ACC112 (cell line): ENCODE measurements around the gene C3orf18.
"Not testable (repeated sequence)": the region's sequence is repeated elsewhere in the genome, so short reads cannot be mapped to it uniquely, and the experiment has no call there.

ENCODE experiments used
- H2AFZ ChIP-seq: fragments of 200-600 bp; sonication (generic); one replicate; pipeline ENCODE4 v1.6.0; 2017; ENCODE audit warnings: antibody characterized with exemption, low read length; ENCODE audit not compliant: unreplicated experiment
- H3K27ac ChIP-seq: fragments of 200-600 bp; sonication (generic); 2 replicates; pipeline ENCODE4 v1.5.1; 2014; ENCODE audit warnings: low read depth, mild to moderate bottlenecking, antibody characterized with exemption, low read length, moderate library complexity
- H3K27me3 ChIP-seq: fragments of 200-600 bp; sonication (generic); 2 replicates; pipeline ENCODE4 v1.6.1; 2014; ENCODE audit warnings: mild to moderate bottlenecking, antibody characterized with exemption, low read length, moderate library complexity, mixed read lengths; ENCODE audit not compliant: insufficient read depth
- H3K36me3 ChIP-seq: fragments of 200-600 bp; sonication (generic); 2 replicates; pipeline ENCODE4 v1.6.1; 2016; ENCODE audit warnings: mild to moderate bottlenecking, antibody characterized with exemption, low read length, moderate library complexity, mixed read lengths; ENCODE audit not compliant: insufficient read depth
- H3K4me1 ChIP-seq: fragments of 200-600 bp; sonication (generic); one replicate; pipeline ENCODE4 v1.6.1; 2016; ENCODE audit warnings: low read length, mixed read lengths; ENCODE audit not compliant: insufficient read depth, unreplicated experiment, control insufficient read depth
- H3K4me3 ChIP-seq: fragments of 200-600 bp; sonication (generic); 2 replicates; pipeline ENCODE4 v1.5.1; 2014; ENCODE audit warnings: mild to moderate bottlenecking, low read depth, low read length
- H3K79me2 ChIP-seq: fragments of 200-600 bp; sonication (generic); one replicate; pipeline ENCODE4 v1.6.0; 2016; ENCODE audit warnings: low read length; ENCODE audit not compliant: control insufficient read depth, unreplicated experiment, insufficient read depth

The C3orf18 gene

GRCh38 chr3:50518436-50518835 is 49.1 kb downstream of the C3orf18 start:
- Histone ChIP-seq H3K27ac (no peak overlapping the region), H3K79me2 (no peaks in the 10 kb centered on the region)

GRCh38 chr3:50517721-50518206 is 49.8 kb downstream of the C3orf18 start:
- Histone ChIP-seq H3K27me3 (peaks cover 45% of the 10 kb centered on the region), H3K79me2 (no peaks in the 10 kb centered on the region), H3K4me1 (peaks cover 5% of the 10 kb centered on the region)

More at GRCh38 chr3:50518436-50518835, 49.1 kb downstream of the C3orf18 start:
- no peak overlapping the region for H2AFZ ChIP-seq
- H3K4me1 ChIP-seq, result peaks cover 5% of the 10 kb centered on the region
- no peak overlapping the region for H3K4me3 ChIP-seq
- peaks cover 44% of the 10 kb centered on the region for H3K27me3 ChIP-seq
- no peaks in the 10 kb centered on the region for H3K36me3 ChIP-seq

GRCh38 chr3:50516440-50516871 is 51.1 kb downstream of the C3orf18 start:
- Histone ChIP-seq H3K27ac (no peak overlapping the region), H3K4me1 (peaks cover 5% of the 10 kb centered on the region), H3K36me3 (no peaks in the 10 kb centered on the region), H3K4me3 (no peak overlapping the region), H2AFZ (no peak overlapping the region), H3K79me2 (no peaks in the 10 kb centered on the region), H3K27me3 (peaks cover 37% of the 10 kb centered on the region)

More at GRCh38 chr3:50517721-50518206, 49.8 kb downstream of the C3orf18 start:
- H3K4me3 ChIP-seq, result no peak overlapping the region
- H3K36me3 ChIP-seq, result no peaks in the 10 kb centered on the region
- no peak overlapping the region for H2AFZ ChIP-seq
- no peak overlapping the region for H3K27ac ChIP-seq

GRCh38 chr3:50515565-50516439 is 51.7 kb downstream of the C3orf18 start:
- H3K79me2 ChIP-seq, result no peaks in the 10 kb centered on the region
- no peak overlapping the region for H3K27ac ChIP-seq
- no peaks in the 10 kb centered on the region for H3K36me3 ChIP-seq
- H3K4me3 ChIP-seq, result no peak overlapping the region
- H3K4me1 ChIP-seq, result peaks cover 5% of the 10 kb centered on the region
- H2AFZ ChIP-seq, result no peak overlapping the region
- peaks cover 32% of the 10 kb centered on the region for H3K27me3 ChIP-seq

GRCh38 chr3:50512908-50513307 is 54.6 kb downstream of the C3orf18 start:
- H3K79me2 ChIP-seq, H3K4me3 ChIP-seq, H3K27ac ChIP-seq, H3K4me1 ChIP-seq, H2AFZ ChIP-seq, H3K36me3 ChIP-seq: not testable (repeated sequence)
- peaks cover 50% of the 10 kb centered on the region for H3K27me3 ChIP-seq

- Histone ChIP-seq H3K79me2 (no peaks in the 10 kb centered on the region), H3K27me3 (peaks cover 56% of the 10 kb centered on the region), H3K27ac (no peak overlapping the region), H3K36me3 (no peaks in the 10 kb centered on the region), H2AFZ (no peak overlapping the region), H3K4me1 (peaks cover 5% of the 10 kb centered on the region), H3K4me3 (no peak overlapping the region)
Observed at GRCh38 chr3:50512131-50512530, 55.4 kb downstream of the C3orf18 start.

- no peak overlapping the region for H3K27ac ChIP-seq
- H3K27me3 ChIP-seq, result peaks cover 64% of the 10 kb centered on the region
Observed at GRCh38 chr3:50510325-50510724, 57.2 kb downstream of the C3orf18 start.

GRCh38 chr3:50509715-50510114 is 57.8 kb downstream of the C3orf18 start:
- Histone ChIP-seq H3K27me3 (peaks cover 66% of the 10 kb centered on the region), H3K27ac (no peak overlapping the region), H3K36me3 (no peaks in the 10 kb centered on the region), H2AFZ (no peak overlapping the region), H3K4me3 (no peak overlapping the region), H3K79me2 (no peaks in the 10 kb centered on the region), H3K4me1 (no peaks in the 10 kb centered on the region)

More at GRCh38 chr3:50510325-50510724, 57.2 kb downstream of the C3orf18 start:
- Histone ChIP-seq H3K4me3 (no peak overlapping the region), H3K79me2 (no peaks in the 10 kb centered on the region), H2AFZ (no peak overlapping the region), H3K4me1 (no peaks in the 10 kb centered on the region), H3K36me3 (no peaks in the 10 kb centered on the region)

GRCh38 chr3:50508821-50509220 is 58.7 kb downstream of the C3orf18 start:
- peaks cover 66% of the 10 kb centered on the region for H3K27me3 ChIP-seq
- no peaks in the 10 kb centered on the region for H3K4me1 ChIP-seq
- no peak overlapping the region for H2AFZ ChIP-seq
- no peak overlapping the region for H3K27ac ChIP-seq
- H3K79me2 ChIP-seq, result no peaks in the 10 kb centered on the region
- no peaks in the 10 kb centered on the region for H3K36me3 ChIP-seq
- H3K4me3 ChIP-seq, result no peak overlapping the region
